AG09319 (cell line): ENCODE data around the gene ACTRT2.

Experiments
- DNase-seq: peaks from one replicate; pipeline ENCODE4 v3.0.0-alpha.2; 2010; ENCODE audit warnings: low read depth; ENCODE audit errors: extremely low read depth
- CTCF ChIP-seq: IDR thresholded peaks from 2 replicates; pipeline ENCODE4 v1.5.1; 2011; ENCODE audit warnings: low read depth, mild to moderate bottlenecking, inconsistent platforms, low read length, moderate library complexity

ACTRT2 gene

GRCh38 chr1:3061566-3061965, 40.3 kb downstream of the ACTRT2 start:
- no peak for DNase-seq
- TF ChIP-seq CTCF, result no peak

- no peak for DNase-seq
- no peak for TF ChIP-seq CTCF
These were observed 40.8 kb downstream of the ACTRT2 start for GRCh38 chr1:3061981-3062615.

- no peak for TF ChIP-seq CTCF
These were observed 41.5 kb downstream of the ACTRT2 start for GRCh38 chr1:3062616-3063378.

GRCh38 chr1:3063379-3064295, 42.4 kb downstream of the ACTRT2 start:
- no peak for TF ChIP-seq CTCF
- no peak for DNase-seq

More at GRCh38 chr1:3062616-3063378, 41.5 kb downstream of the ACTRT2 start:
- DNase-seq, result no peak

- TF ChIP-seq CTCF, result no peak
- no peak for DNase-seq
These were observed 43.1 kb downstream of the ACTRT2 start for GRCh38 chr1:3064296-3064850.

- TF ChIP-seq CTCF, result no peak
- DNase-seq, result no peak
These were observed 43.6 kb downstream of the ACTRT2 start for GRCh38 chr1:3064901-3065300.
